ENCODE results near the gene PCDHGA10. TPM values are rescaled to one million over a fixed set of nuclear protein-coding genes. Genes with fewer than 3 reads are reported as not detected.
"Not testable (repeated sequence)": the region's sequence is repeated elsewhere in the genome, so short reads cannot be mapped to it uniquely, and the experiment has no call there.

Gene PCDHGA10
- polyA plus RNA-seq, 3 donors from 2014 or later = 0.43 TPM; not detected in 2

GRCh38 chr5:141383345-141383744 lies 29.4 kb upstream of the PCDHGA10 start:
- no peak for DNase-seq
- Mint-ChIP-seq H3K4me1 (peaks cover 2 to 5% of the 10 kb centered on the region in 2 donors), H3K4me3 (peak overlapping the region in 3 of 5 donors; percentile 56 to 88 (median 77)), H3K9me3 (peaks cover 6 to 56% (median 21%) of the 10 kb centered on the region in 6 donors), H3K27ac (no peak overlapping the region), H3K27me3 (ENCODE audit: low read depth in 3 of 3) (peaks cover 20 to 34% (median 28%) of the 10 kb centered on the region in 3 donors), H3K36me3 (peaks cover 0 to 6% (median 2%) of the 10 kb centered on the region in 3 donors)

- Mint-ChIP-seq H3K27ac (no peak overlapping the region), H3K36me3 (peaks cover 0 to 9% (median 4%) of the 10 kb centered on the region in 3 donors), H3K27me3 (ENCODE audit: low read depth in 3 of 3) (peaks cover 24 to 38% (median 30%) of the 10 kb centered on the region in 3 donors), H3K4me3 (no peak overlapping the region), H3K4me1 (peaks cover 5 to 7% of the 10 kb centered on the region in 2 donors), H3K9me3 (peaks cover 7 to 59% (median 26%) of the 10 kb centered on the region in 6 donors)
- DNase-seq = no peak
Measured at GRCh38 chr5:141384471-141385267, 28.1 kb upstream of the PCDHGA10 start.

- Mint-ChIP-seq H3K36me3 (peaks cover 8 to 12% (median 8%) of the 10 kb centered on the region in 3 donors), H3K27me3 (ENCODE audit: low read depth in 3 of 3) (peaks cover 19 to 45% (median 42%) of the 10 kb centered on the region in 3 donors), H3K4me3 (peak within 1 kb of the TSS; percentile 9 to 61 (median 49)), H3K9me3 (peaks cover 15 to 61% (median 28%) of the 10 kb centered on the region in 6 donors)
- not testable (repeated sequence) for H3K27ac Mint-ChIP-seq, H3K4me1 Mint-ChIP-seq
- peak in 1 of 3 donors; percentile 25 for DNase-seq
Measured at GRCh38 chr5:141387557-141388311, 25.1 kb upstream of the PCDHGA10 start, which contains the start of gene PCDHGB4. Gene PCDHGB4 (plus strand): TSS chr5:141387698. CDS start chr5:141387885, 187 bp downstream.

- no peak for DNase-seq
- peak overlapping the region in 2 of 5 donors; percentile 6 to 17 for H3K4me3 Mint-ChIP-seq
Measured at GRCh38 chr5:141388661-141389060, 24.1 kb upstream of the PCDHGA10 start.

GRCh38 chr5:141389153-141390042 lies 23.4 kb upstream of the PCDHGA10 start:
- H3K27me3 Mint-ChIP-seq (ENCODE audit: low read depth in 3 of 3) = peaks cover 25 to 48% (median 37%) of the 10 kb centered on the region in 3 donors
- peaks cover 15 to 61% (median 27%) of the 10 kb centered on the region in 6 donors for H3K9me3 Mint-ChIP-seq
- peak overlapping the region in 1 of 6 donors; percentile 76 for H3K27ac Mint-ChIP-seq
- no peak for DNase-seq
- H3K4me1 Mint-ChIP-seq = peaks cover 5% of the 10 kb centered on the region in 2 donors
- no peak overlapping the region for H3K4me3 Mint-ChIP-seq
- peaks cover 8 to 12% (median 8%) of the 10 kb centered on the region in 3 donors for H3K36me3 Mint-ChIP-seq

More at GRCh38 chr5:141388661-141389060, 24.1 kb upstream of the PCDHGA10 start:
- H3K4me1 Mint-ChIP-seq = peaks cover 5% of the 10 kb centered on the region in 2 donors
- H3K27ac Mint-ChIP-seq = no peak overlapping the region
- peaks cover 8 to 12% (median 8%) of the 10 kb centered on the region in 3 donors for H3K36me3 Mint-ChIP-seq
- peaks cover 20 to 45% (median 32%) of the 10 kb centered on the region in 3 donors for H3K27me3 Mint-ChIP-seq (ENCODE audit: low read depth in 3 of 3)
- peaks cover 20 to 61% (median 27%) of the 10 kb centered on the region in 6 donors for H3K9me3 Mint-ChIP-seq

- Mint-ChIP-seq H3K4me3 (peak within 1 kb of the TSS in 4 of 5 donors; percentile 29 to 79 (median 60)), H3K36me3 (peaks cover 8 to 11% (median 8%) of the 10 kb centered on the region in 3 donors), H3K27ac (peak within 1 kb of the TSS in 1 of 6 donors; percentile 37), H3K27me3 (ENCODE audit: low read depth in 3 of 3) (peaks cover 26 to 61% (median 43%) of the 10 kb centered on the region in 3 donors), H3K4me1 (peaks cover 5% of the 10 kb centered on the region in 2 donors), H3K9me3 (peaks cover 12 to 46% (median 22%) of the 10 kb centered on the region in 6 donors)
- DNase-seq = peak in 2 of 3 donors; percentile 10 to 39
Measured at GRCh38 chr5:141392429-141393198, 20.2 kb upstream of the PCDHGA10 start, which contains the start of gene PCDHGA8. Gene PCDHGA8 (plus strand): TSS chr5:141392633. CDS start chr5:141392814, 181 bp downstream.

- H3K27me3 Mint-ChIP-seq (ENCODE audit: low read depth in 3 of 3) = peaks cover 26 to 60% (median 43%) of the 10 kb centered on the region in 3 donors
- peaks cover 7 to 11% (median 8%) of the 10 kb centered on the region in 3 donors for H3K36me3 Mint-ChIP-seq
- H3K9me3 Mint-ChIP-seq = peaks cover 11 to 44% (median 21%) of the 10 kb centered on the region in 6 donors
- no peak overlapping the region for H3K4me3 Mint-ChIP-seq
- H3K27ac Mint-ChIP-seq = no peak overlapping the region
- peaks cover 4 to 5% of the 10 kb centered on the region in 2 donors for H3K4me1 Mint-ChIP-seq
- no peak for DNase-seq
Measured at GRCh38 chr5:141393267-141393666, 19.5 kb upstream of the PCDHGA10 start.

GRCh38 chr5:141394401-141395187 lies 18.2 kb upstream of the PCDHGA10 start:
- H3K4me3 Mint-ChIP-seq, H3K36me3 Mint-ChIP-seq, H3K4me1 Mint-ChIP-seq, H3K27ac Mint-ChIP-seq, DNase-seq: not testable (repeated sequence)
- peaks cover 33 to 61% (median 52%) of the 10 kb centered on the region in 3 donors for H3K27me3 Mint-ChIP-seq (ENCODE audit: low read depth in 3 of 3)
- peaks cover 12 to 40% (median 18%) of the 10 kb centered on the region in 6 donors for H3K9me3 Mint-ChIP-seq

GRCh38 chr5:141397756-141398551 lies 14.8 kb upstream of the PCDHGA10 start, which contains the start of gene PCDHGB5:
Gene PCDHGB5 (plus strand): TSS chr5:141397947. CDS start chr5:141398128, 181 bp downstream.
- DNase-seq = peak; percentile 23 to 56 (median 44)
- Mint-ChIP-seq H3K4me3 (peak within 1 kb of the TSS; percentile 46 to 77 (median 72)), H3K27me3 (ENCODE audit: low read depth in 3 of 3) (peaks cover 40 to 55% (median 48%) of the 10 kb centered on the region in 3 donors), H3K9me3 (peaks cover 7 to 32% (median 17%) of the 10 kb centered on the region in 6 donors)
- H3K27ac Mint-ChIP-seq, H3K36me3 Mint-ChIP-seq, H3K4me1 Mint-ChIP-seq: not testable (repeated sequence)

- H3K36me3 Mint-ChIP-seq = peaks cover 6 to 8% (median 7%) of the 10 kb centered on the region in 3 donors
- no peak overlapping the region for H3K27ac Mint-ChIP-seq
- peak overlapping the region in 2 of 5 donors; percentile 32 to 57 for H3K4me3 Mint-ChIP-seq
- H3K4me1 Mint-ChIP-seq = peaks cover 3 to 7% of the 10 kb centered on the region in 2 donors
- peaks cover 8 to 27% (median 16%) of the 10 kb centered on the region in 6 donors for H3K9me3 Mint-ChIP-seq
- no peak for DNase-seq
- H3K27me3 Mint-ChIP-seq (ENCODE audit: low read depth in 3 of 3) = peaks cover 38 to 54% (median 48%) of the 10 kb centered on the region in 3 donors
Measured at GRCh38 chr5:141398608-141399007, 14.2 kb upstream of the PCDHGA10 start.
